Measurements from ENCODE around the gene PNMT.
A peak's percentile ranks its signal among the peaks of the same experiment; 100 is the strongest.

The PNMT gene

DNA sequence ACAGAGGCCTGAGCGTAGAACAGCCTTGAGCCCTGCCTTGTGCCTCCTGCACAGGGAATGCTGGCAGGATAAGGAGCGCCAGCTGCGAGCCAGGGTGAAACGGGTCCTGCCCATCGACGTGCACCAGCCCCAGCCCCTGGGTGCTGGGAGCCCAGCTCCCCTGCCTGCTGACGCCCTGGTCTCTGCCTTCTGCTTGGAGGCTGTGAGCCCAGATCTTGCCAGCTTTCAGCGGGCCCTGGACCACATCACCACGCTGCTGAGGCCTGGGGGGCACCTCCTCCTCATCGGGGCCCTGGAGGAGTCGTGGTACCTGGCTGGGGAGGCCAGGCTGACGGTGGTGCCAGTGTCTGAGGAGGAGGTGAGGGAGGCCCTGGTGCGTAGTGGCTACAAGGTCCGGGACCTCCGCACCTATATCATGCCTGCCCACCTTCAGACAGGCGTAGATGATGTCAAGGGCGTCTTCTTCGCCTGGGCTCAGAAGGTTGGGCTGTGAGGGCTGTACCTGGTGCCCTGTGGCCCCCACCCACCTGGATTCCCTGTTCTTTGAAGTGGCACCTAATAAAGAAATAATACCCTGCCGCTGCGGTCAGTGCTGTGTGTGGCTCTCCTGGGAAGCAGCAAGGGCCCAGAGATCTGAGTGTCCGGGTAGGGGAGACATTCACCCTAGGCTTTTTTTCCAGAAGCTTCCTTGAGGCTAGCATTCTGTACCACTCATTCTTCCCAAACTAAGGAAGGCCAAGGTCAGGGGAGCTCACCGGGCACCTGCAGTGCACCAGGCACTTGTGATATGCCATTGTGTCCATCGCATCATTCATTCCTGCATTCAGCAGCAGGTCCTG lies 1.9 kb downstream of the PNMT start:
- no peak for DNase-seq (ENCODE audit: low spot score)

DNA sequence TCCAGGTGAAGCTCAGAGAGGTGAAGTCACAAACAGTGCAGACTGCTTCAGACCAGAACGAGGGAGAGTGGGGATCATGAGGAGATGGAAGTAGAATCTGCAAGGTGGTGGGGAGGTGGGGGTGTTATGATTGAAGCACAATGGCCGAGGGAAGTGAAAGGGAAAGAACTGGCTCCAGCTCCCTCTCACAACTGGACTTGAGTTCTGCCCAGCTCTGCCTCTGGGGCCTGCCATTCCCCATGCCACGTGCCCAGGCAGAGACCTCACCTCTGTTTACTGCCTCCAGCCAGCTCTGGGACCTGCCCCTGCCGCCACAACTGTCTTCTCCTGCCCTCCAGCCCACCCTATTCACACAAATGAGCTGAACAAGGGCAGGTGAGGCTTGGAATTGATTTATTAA lies 2.5 kb downstream of the PNMT start:
- DNase-seq (ENCODE audit: low spot score), result no peak

DNA sequence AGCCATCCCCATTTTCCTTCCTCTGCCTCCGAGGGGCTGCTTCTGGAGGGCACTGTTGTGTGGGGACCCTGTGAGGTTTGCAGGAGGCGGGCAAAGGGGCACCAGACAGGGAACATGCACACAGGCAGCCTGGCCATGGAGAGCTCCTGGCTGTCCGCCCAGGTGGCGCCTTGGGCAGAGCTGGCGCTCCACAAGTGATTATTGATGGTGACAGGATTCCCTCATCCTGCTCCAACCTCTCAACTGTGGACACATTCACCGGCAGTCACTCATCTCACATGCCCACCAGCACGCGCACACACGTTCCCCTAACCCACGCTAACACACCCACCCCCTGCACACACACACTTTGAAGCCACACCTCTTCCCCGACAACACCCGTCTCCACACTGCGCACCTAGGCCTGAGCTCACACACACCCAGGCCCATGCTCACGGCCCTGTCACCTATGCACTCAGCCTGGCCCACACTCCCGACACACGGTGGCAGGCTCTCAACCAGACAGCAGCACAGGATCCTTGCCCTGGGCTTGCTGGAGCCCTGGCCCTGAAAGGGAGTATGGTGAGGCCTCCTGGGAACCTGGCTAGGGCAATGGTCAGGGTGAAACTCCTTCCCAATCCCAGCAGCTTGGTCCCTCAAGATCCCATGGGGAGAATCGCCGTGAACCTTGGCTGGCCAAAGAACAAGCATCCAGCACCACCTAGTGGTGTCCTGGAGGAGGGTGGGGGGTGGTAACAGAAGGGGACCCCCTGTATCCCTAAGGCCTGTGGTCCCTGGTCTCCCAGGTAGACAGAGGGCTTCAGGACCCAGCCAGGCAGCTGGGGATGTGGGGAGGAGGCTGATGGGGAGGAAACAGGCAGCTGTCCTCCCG lies 3.6 kb downstream of the PNMT start:
- DNase-seq (ENCODE audit: low spot score), result peak; percentile 29

DNA sequence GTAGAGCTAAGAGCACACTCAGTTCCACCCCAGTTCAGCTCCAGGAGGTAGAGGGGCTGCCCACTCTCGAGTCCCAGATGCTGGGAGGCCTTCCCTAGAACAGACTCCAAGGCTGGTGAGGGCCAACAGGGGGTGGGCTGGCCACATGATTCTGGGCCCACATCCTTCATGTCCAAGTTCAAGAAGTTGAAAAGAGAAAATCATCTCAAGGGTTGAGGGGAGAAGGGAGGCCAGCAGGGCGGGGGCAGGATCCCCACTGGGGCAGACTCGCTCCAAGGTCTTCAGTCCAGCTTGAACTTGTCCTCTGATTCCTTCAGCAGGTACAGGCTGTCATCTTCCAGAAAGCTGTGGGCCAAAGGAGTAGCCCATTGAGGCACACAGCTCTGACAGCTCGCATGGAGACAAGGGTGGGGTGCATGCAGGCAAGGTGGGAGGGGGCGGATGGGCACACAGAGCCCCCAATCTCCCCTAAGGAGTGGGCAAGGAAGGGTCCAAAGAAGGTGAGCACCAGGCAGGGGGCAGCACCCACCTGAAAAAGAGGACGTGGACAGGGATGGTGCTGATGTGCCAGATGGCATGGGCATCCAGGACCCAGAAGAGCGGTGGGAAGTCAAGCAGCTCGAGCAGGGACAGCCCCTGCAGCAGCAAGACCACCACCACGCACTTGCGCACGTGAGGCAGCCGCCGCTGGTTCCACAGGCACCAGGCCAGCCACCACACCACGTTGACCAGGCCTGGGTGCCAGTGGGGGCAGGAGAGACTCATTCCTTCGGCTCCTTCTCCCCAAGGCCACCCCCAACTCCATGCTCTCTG lies 4.5 kb downstream of the PNMT start:
- DNase-seq (ENCODE audit: low spot score), result no peak

DNA sequence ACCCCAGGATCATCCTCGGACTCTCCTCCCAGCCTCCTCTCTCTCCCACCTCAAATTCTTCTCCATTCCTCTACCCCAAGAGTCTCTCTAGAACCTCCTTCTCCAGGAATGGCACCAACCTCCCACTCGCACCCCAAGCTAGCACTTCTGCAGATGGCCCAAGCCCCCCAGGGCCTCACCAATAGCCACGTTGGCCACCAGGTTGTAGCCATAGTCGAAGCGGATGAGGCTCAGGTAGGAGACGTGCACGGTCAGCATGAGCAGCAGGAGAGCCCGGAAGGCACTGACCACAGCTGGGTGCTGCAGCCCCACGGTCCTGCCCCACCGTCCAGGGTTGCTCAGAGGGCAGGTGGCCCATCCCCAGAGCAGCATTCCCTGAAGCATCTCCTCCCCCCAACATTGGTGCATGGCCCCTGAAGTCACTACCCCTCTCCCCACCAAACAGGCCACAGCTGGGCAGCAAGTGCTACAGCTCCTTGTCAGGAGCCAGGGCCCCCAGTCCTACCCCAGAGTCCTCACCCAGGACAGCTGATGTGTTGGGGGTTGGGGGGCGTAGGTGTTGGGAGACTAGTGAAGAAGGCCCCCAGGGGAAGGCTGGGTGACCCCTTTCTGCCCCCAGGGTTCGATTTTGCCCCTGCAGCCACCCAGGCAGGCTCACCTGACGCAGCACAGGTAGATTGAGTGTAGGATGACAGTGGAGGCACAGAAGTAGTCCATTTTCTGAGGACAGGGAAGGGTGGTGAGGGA lies 5.3 kb downstream of the PNMT start:
- no peak for DNase-seq (ENCODE audit: low spot score)

DNA sequence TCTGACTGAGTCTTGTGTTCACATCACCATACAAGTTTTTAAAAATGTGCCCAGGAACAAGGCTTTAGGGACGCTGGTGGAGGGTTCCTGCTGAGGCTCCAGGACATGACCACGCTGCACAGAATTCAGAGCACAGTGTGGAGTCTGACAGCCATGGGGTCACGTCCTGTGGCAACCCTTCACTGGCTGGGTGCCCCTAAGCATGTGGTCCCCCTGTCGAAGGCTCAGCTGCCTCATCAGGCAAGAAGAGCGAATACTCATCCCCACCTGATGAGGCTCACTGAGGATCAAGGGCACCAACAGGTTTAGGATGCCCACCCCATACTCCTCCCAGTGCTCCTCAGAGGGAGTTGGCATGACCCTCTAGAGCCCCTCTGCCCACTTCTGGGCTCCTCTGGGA lies 5.9 kb downstream of the PNMT start:
- no peak for DNase-seq (ENCODE audit: low spot score)

DNA sequence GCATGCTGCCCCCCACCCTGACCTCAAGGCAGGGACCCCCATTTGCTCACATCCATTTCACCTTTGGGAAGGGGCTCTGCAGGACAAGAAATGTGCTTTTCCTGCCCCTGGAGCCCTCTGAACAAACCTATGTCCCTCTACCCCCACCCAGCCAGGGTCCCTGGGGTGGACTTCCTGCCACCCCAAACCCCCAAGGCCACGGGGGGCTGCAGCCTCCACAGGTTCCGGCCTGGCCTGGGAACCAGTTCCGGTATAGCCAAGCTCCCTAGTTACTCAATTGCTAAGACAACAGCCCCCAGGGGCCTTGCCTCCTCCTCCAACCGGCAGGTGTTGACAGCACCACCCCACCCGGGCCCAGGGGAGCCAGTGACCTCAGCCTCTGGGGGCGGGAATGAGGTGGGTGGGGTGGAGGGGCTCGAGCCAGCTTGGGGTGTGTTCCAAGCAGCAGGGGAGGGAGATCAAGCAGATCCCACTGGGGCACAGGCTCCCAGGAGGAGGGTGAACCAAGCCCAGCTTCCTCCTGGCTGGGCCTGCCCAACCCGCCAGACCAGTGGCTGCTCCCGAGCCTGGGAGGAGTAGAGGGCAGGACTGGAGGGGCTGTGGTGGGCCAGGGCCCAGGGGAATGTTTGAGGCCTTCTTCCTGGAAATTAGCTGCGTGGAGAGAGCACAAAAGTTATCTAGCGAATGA lies 6.6 kb downstream of the PNMT start:
- DNase-seq (ENCODE audit: low spot score), result no peak

DNA sequence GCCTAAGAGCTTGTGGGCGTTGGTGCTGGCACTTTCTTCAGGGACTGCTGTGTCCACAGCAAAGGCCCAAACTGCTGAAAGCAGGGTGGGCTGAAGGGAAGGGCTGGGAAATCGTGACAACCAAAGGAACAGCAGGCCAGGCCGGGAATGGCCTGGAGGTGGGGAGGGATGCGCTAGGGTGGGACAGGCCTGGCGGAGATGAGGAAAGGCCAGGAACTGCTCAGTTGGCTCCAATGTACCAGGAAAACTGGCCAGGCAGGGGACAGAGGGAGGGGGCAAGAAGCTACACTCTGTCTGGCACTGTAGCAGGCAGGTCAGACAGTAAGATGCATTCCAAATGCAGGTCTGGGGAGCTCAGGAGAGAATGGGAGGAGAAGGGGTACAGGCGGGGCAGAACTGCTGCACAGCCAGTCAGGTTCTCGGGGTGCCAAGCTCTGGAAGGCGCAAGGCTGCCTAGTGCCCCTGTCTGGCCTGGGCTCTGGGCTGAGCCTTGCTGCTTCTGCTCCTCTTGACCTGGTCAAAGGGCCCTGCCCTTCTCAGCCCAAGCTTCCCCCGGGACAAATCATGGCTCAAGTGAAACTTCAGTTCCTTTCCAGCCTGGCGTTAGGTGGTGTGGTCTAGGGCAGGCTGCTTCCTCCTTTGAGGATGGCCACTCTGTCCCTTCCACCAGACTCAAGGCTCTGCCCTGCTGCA lies 7.3 kb downstream of the PNMT start:
- no peak for DNase-seq (ENCODE audit: low spot score)

DNA sequence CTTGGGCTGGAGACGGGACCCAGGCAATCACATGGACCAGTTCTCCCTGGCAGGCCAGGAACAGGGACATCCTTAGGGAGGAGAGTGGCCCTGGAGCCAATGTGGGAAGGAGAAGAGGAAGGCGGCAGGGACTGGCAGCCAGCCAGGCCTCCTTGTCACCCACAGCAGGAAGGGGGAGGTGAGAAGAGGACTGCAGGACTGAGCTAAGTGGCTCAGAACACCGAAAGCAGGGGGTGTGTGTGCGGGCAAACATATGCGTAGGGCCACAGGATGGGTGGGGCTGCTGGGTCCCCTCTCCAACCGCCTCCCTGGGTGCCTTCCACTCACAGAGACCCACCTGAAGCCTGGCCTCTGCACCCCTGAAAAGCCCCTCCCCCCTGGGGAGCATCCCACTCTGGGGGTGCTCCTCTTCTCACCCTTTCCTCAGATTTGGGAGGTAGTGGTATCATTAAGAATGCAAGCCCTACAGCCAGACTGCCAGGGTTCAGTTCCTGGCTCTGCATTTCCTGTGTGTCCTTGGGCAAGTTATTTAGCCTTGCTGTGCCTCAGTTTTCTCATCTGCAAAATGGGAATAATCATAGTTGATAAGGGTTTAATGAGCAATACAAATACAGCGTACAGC lies 8.1 kb downstream of the PNMT start:
- peak; percentile 23 for DNase-seq (ENCODE audit: low spot score)

DNA sequence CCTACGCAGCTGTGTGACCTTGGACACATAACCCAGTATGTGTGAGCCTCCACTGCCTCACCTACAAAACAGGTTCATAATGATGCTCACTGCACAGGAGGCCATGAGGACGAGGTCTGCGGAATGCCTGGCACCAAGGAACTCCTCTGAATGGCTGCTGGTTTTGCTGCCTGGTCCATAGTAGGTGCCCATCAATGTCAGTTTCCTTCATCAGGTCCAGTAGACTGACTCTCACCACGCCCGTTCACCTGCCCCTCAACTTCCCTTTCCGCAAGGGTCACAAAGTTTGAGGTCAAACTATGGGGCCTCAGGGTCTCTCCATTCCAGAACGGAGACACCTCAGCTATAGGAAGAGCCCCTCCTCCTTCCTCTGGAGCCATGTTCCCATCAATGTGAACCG lies 8.8 kb downstream of the PNMT start:
- DNase-seq (ENCODE audit: low spot score), result no peak

DNA sequence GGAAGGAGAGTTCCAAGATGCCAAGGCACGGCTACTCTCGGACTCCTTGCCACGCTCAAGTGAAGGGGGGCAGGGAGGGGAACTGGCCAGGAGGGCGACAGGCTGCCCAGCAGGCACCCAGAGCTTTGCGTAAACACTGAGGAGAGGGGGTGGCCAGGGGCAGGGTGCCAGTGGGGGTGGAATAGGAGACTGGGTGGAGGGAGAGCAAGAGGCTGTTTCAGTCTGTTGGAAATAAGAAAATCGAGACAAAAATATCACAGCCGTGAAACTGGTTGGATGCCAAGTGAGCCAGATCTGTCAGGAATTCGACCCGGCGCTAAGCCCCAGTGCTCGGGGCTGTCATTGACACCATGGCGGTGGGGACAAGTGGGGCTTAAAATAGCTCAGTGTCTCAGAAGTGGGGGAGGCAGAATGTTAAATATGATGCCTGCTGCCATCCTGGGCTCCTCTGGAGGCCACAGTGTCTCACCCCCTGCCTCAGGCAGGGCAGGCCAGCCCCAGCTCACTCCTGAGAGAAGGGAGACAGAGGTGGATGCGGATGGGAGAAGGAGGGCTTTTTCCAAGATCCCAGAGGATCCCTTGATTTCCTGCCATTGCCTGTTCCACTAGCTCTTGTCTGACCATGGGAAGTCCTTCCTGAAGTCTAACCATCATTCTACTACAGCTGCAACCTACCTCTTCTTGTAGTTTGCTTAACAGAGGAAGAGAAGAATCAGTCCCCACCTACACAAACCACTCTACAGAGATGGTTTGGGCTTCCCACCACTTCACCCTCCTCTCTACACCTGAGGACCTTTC lies 9.5 kb downstream of the PNMT start:
- DNase-seq (ENCODE audit: low spot score), result no peak

DNA sequence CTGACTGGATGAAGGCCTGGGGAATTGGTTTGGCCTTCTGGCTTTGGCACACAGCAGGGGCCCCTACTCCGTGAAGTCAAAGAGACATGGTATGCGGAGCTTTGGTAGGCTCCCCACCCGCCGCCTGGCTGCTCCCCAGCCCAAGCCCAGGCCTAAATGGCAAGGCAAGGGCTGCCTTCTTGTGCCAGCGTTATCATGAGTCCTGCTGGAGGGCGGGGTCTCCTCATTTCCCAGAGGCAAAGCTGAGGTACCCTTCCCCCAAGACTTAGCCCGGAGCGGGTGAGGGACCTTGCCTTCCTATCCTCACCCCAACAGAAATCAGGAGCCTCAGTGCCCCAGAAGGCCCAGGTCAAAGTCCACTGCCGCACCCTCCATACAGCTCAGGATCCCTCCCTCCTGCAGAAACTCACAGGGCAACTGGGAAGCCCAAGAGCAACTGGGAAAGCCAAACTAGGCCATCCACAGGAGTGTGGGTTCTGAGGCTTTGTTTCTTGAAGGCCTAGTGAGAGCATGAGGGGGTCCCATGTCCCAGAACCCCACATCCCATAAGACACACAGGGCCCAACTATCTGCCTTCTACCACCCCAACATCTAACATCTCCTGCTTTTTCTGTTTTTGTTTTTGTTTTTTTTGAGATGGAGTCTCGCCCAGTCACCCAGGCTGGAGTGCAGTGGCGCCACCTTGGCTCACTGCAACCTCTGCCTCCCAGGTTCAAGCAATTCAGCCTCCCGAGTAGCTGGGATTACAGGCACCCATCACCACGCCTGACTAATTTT lies 10.3 kb downstream of the PNMT start:
- DNase-seq (ENCODE audit: low spot score), result no peak

DNA sequence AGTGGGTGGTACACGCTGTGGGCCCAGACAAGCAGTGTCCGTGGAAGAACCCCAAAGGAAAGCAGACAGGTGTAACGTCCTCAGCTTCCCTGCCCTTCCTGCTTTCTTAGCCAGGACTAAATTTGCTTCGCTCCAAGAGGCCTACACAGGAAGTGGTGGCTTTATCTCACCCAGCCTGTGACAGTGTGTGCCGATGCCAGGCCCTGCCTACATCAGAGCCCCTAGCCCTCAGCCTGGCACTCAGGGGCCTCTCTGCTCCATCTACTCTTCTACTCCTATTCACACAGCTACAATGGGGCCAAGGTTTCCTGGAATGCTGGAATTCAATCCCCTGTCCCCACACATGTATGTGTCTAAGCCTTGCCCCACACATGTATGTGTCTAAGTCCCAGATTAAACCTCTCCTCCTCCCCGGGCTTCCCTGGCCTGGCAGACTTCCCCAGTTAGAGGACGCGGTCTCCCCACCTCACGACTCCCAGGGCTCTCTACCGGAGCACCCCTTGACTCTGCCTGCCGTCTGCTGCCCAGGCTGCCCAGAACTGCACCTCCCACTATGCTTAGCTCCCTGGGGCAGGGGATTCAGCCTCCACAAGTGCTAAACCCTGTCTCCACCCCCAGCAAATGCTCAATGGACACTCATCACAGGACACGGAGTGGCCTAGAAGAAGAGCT lies 11.4 kb downstream of the PNMT start:
- DNase-seq (ENCODE audit: low spot score), result no peak

DNA sequence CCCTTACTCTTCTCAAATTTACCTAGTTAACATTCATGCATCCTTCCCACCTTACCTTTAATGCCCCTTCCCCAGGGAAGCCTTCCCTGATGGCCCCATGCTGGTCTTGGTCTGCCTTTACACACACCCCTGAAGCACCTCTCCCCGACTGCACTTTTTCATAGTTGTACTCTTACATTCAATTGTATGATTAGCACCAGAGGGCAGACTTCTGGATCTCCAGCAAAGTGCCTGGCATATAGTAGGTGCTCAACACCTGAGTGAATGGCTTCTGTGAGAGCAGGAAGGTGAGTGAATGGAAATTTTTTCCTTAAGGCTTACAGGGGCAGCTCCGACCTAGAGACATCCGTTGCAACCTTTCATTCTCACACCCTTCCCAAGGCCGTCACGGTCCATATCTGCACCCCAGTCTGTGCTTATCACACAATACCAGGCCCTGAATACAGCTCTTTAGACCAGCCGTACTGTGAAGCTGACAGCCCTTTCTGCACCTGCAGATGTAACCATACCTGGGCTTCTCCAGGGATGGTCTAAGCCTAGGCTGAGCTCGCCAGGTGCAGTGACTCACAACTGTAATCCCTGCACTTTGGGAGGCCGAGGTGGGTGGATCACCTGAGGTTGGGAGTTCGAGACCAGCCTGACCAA lies 15.2 kb downstream of the PNMT start:
- DNase-seq (ENCODE audit: low spot score), result no peak

DNA sequence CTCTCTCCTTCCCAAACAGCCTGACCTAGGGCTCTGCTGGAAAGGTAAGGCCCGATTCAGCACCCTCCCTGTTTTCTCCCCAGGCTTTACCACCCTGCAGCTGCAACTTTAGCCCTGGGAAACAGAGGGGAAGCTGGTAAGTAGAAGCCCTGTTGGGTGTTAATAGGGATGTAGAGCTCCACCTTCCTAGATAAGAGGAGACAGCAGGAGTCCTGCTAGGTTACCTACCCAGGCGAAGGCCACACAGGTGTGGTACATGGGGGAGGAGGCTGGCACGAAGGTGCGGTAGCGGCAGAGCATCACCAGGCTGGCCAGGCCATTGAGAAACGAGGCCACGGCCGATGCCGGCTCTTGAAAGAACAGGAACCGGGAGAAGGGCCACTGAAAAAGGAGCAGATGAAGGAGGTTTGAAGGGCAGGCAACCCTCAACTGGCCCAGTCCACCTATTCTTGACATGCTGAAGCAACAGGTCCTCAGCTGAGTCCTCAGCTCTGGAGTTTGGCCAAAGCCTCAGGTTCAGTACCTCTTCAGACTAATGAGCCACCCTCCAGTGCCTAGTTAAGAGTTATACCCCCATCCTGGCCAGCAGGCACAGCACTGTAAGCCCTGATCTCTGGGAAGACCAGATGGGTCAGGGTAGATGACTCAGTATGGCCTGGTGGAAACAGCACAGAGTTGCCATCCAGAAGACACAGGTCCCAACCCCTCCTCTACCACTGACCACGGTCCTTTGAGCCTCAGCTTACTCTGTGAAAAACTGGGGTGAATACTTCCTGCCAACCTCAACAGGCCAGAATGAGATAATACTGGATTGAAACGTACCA lies 16.3 kb downstream of the PNMT start:
- no peak for DNase-seq (ENCODE audit: low spot score)

DNA sequence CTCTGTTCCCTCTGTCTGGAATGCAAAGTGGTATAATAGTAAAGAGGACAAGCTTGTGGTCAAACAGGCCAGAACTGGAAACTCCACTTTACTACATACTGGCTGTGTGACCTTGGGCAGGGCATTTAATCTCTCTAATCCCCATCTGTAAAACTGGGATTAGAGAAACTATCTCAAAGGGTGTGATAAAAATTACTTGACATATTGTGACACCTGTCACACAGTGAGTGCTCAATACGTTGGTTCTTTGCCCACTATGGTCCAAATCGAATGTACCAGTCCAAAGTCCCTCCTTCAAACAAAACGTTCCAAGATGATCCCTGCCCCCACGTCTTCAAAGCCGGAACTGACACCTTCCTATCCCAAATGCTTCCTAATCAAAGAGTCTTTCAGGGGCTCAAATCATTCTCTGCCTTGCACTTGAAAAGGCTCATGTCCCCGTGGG lies 18.9 kb downstream of the PNMT start:
- DNase-seq (ENCODE audit: low spot score), result no peak

Measured in pons (tissue), 1 donor.